Activated CD4-positive, alpha-beta T cell treated with anti-CD3 and anti-CD28 coated beads for 36 hours (primary cell): ENCODE data around the gene SLC46A1. TPM values are rescaled to one million over a fixed set of nuclear protein-coding genes. Genes with fewer than 3 reads are reported as not detected.

Source experiments
- ATAC-seq: fragments of 200-7000 bp; cut with Tn5 transposase; one replicate; pipeline ENCODE4 v1.10.0; 2021; ENCODE audit warnings: mild to moderate bottlenecking, moderate library complexity
- CTCF ChIA-PET: fragments of 350-600 bp; sonication (Branson Sonifier 250); formaldehyde crosslinking; loops from one replicate; lab custom pipeline; 2021; ENCODE audit warnings: antibody characterized with exemption; lab: Charles Lee
- POLR2A ChIA-PET: fragments of 350-600 bp; sonication (Branson Sonifier 250); formaldehyde crosslinking; loops from one replicate; lab custom pipeline; 2021; ENCODE audit warnings: antibody characterized with exemption, inconsistent platforms; lab: Charles Lee
- DNase-seq: peaks from one replicate; pipeline ENCODE4 v3.0.0-alpha.2; 2020
- H3K27ac Mint-ChIP-seq: one replicate; pipeline ENCODE4 v1.8.0; 2021; ENCODE audit warnings: mixed read lengths
- H3K27me3 Mint-ChIP-seq: one replicate; pipeline ENCODE4 v1.8.0; 2021; ENCODE audit warnings: mixed read lengths
- H3K36me3 Mint-ChIP-seq: one replicate; pipeline ENCODE4 v1.8.0; 2021; ENCODE audit warnings: low read depth, mixed read lengths
- H3K4me1 Mint-ChIP-seq: one replicate; pipeline ENCODE4 v1.8.0; 2021; ENCODE audit warnings: mixed read lengths
- H3K4me3 Mint-ChIP-seq: one replicate; pipeline ENCODE4 v1.8.0; 2021; ENCODE audit warnings: mild to moderate bottlenecking, moderate library complexity, mixed read lengths
- H3K9me3 Mint-ChIP-seq: one replicate; pipeline ENCODE4 v1.8.0; 2021; ENCODE audit warnings: low read depth, mixed read lengths
- intact Hi-C, 2 experiments: fragments of 100-400 bp; cut with DNase I in 1 of 2; cut with micrococcal nuclease in 1 of 2; formaldehyde crosslinking; loops; one replicate each; pipeline versions ENCODE4 v1.14.2 to v1.15.1; 2022 to 2024; cut with DNase I, micrococcal nuclease
- total RNA-seq, 2 experiments: library from RNA; stranded (reverse); gene quantifications; one replicate each; pipeline ENCODE4 v1.2.3, GENCODE V29; 2021

Gene SLC46A1
- total RNA-seq, 2 experiments from 2014 or later = 3.0 to 4.0 TPM

DNA sequence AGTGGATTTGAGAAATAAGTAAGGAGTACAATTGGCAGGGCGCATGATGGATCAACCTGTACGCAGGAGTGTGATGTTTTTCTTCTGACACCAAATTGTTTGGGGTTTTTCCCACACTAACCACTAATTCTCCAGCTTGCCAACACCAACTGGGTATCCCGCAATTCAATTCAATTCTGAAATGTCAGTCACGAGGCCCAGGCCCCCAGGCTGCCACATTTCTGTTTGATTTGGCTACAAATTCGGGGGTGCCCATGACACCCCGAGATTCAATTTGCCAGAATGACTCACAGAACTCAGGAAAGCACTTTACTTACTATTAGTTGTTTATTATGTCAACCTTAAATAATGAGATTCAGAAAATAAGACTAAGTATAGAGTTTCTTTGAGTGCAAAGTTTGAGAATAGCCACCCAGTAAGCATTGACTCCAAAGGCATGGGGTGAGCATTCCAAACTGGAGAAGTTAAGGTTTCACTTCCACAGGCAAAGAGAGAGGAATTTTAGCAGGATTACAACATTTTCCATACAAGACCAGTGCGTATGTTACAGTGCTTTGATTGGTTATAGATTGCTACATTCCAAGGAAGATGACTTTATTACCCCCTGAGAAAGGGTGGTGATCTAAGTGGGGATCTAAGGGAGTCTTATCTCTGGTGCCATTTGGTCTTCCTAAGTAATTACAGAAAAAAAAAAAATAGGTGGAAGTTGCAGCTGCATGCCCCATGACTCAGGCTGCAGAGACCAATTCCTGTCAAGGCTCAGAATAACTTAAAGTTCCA is 11.5 kb downstream of the SLC46A1 start:
- ATAC-seq (no peak), DNase-seq (no peak)
- H3K27me3 Mint-ChIP-seq = no peaks in the 10 kb centered on the region
- intact Hi-C loops = no loop called here
- no peak overlapping the region for H3K27ac Mint-ChIP-seq
- no peaks in the 10 kb centered on the region for H3K4me1 Mint-ChIP-seq
- no peaks in the 10 kb centered on the region for H3K9me3 Mint-ChIP-seq
- no peak overlapping the region for H3K4me3 Mint-ChIP-seq
- peaks cover 24% of the 10 kb centered on the region for H3K36me3 Mint-ChIP-seq
- ChIA-PET POLR2A (no interaction called here), CTCF (interaction anchor here (0.6 to 0.7 kb wide), 3 partner anchors 89 to 525 kb away, joined by 3 to 4 read pairs (median 3); no protein-coding TSS in a partner anchor)

DNA sequence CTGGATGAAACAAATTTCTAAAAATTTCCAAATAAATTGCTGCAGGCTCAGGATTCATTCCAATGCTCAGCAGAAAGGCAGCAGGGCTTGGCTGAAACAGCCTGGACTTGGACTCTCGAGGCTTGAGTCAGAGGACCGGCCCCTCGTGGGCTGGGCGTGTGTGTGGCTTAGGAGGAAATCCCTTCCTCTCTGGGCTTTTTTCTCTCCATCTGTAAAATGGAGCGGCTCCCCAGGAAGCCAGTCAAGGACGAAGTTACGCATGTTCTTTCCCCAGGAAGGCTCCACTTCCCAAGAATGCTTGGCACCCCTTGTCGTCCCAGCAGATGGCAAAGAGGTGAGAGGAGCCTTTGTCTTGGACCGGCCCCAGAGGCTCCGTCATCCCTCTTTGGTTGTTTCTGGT is 13.5 kb downstream of the SLC46A1 start:
- no peaks in the 10 kb centered on the region for H3K4me1 Mint-ChIP-seq
- no peak overlapping the region for H3K27ac Mint-ChIP-seq
- CTCF ChIA-PET = interaction anchor here (0.6 to 1.0 kb wide), 2 partner anchors 14 to 141 kb away, joined by 3 read pairs; partner anchors contain the start of gene SLC46A1
- ATAC-seq (no peak), DNase-seq (no peak)
- no peaks in the 10 kb centered on the region for H3K27me3 Mint-ChIP-seq
- intact Hi-C loops = no loop called here
- no peaks in the 10 kb centered on the region for H3K9me3 Mint-ChIP-seq
- no peak overlapping the region for H3K4me3 Mint-ChIP-seq
- H3K36me3 Mint-ChIP-seq = peaks cover 38% of the 10 kb centered on the region
- POLR2A ChIA-PET = no interaction called here

GRCh38 chr17:28391401-28391800 is 14.6 kb downstream of the SLC46A1 start:
- no peaks in the 10 kb centered on the region for H3K27me3 Mint-ChIP-seq
- H3K4me1 Mint-ChIP-seq = no peaks in the 10 kb centered on the region
- no peaks in the 10 kb centered on the region for H3K9me3 Mint-ChIP-seq
- H3K4me3 Mint-ChIP-seq = no peak overlapping the region
- no peak overlapping the region for H3K27ac Mint-ChIP-seq
- ATAC-seq (no peak), DNase-seq (no peak)
- ChIA-PET POLR2A (interaction anchor here (1.0 kb wide), 1 partner anchor 14 kb away, joined by 7 read pairs; no protein-coding TSS in a partner anchor), CTCF (interaction anchor here (0.6 to 1.1 kb wide), 6 partner anchors 15 to 999 kb away, joined by 3 to 8 read pairs (median 3); partner anchors contain the start of gene SLC46A1)
- peaks cover 38% of the 10 kb centered on the region for H3K36me3 Mint-ChIP-seq
- intact Hi-C loops = no loop called here

DNA sequence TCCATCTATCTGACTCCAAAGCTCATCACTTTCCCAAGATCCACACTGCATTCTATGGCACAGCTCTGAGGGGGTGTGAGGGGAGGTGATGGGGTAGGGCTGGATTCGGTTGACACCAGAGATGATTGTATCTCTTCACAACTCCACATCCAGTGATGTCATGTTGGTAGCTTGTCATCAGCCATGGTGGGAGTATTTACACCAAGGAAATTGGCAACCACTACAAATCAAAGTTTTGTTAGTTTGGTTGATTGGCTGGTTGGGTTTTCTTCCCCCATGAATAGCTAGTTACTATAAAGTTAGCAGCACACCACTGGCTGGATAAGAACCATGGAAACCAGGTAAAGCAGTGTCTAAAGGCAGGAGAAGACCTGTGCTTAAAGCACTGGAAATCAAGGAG is 15.0 kb downstream of the SLC46A1 start:
- POLR2A ChIA-PET = interaction anchor here (1.0 kb wide), 1 partner anchor 14 kb away, joined by 7 read pairs; no protein-coding TSS in a partner anchor
- DNase-seq (no peak), ATAC-seq (no peak)
- H3K27ac Mint-ChIP-seq = no peak overlapping the region
- no peaks in the 10 kb centered on the region for H3K27me3 Mint-ChIP-seq
- H3K9me3 Mint-ChIP-seq = no peaks in the 10 kb centered on the region
- CTCF ChIA-PET = interaction anchor here (0.6 to 1.1 kb wide), 4 partner anchors 44 to 998 kb away, joined by 3 to 8 read pairs (median 3); no protein-coding TSS in a partner anchor
- intact Hi-C loops = no loop called here
- no peaks in the 10 kb centered on the region for H3K4me1 Mint-ChIP-seq
- no peak overlapping the region for H3K4me3 Mint-ChIP-seq
- H3K36me3 Mint-ChIP-seq = peaks cover 38% of the 10 kb centered on the region

GRCh38 chr17:28390563-28390962 is 15.4 kb downstream of the SLC46A1 start:
- POLR2A ChIA-PET = interaction anchor here (1.0 kb wide), 1 partner anchor 15 kb away, joined by 7 read pairs; no protein-coding TSS in a partner anchor
- DNase-seq (no peak), ATAC-seq (no peak)
- peaks cover 38% of the 10 kb centered on the region for H3K36me3 Mint-ChIP-seq
- no peak overlapping the region for H3K4me3 Mint-ChIP-seq
- CTCF ChIA-PET = no interaction called here
- H3K27me3 Mint-ChIP-seq = no peaks in the 10 kb centered on the region
- intact Hi-C loops = no loop called here
- H3K9me3 Mint-ChIP-seq = no peaks in the 10 kb centered on the region
- no peak overlapping the region for H3K27ac Mint-ChIP-seq
- peaks cover under 1% of the 10 kb centered on the region for H3K4me1 Mint-ChIP-seq

- H3K9me3 Mint-ChIP-seq = no peaks in the 10 kb centered on the region
- no peak overlapping the region for H3K27ac Mint-ChIP-seq
- intact Hi-C loops = no loop called here
- ChIA-PET POLR2A (interaction anchor here (1.0 kb wide), 1 partner anchor 15 kb away, joined by 7 read pairs; no protein-coding TSS in a partner anchor), CTCF (no interaction called here)
- H3K36me3 Mint-ChIP-seq = peaks cover 42% of the 10 kb centered on the region
- peaks cover 4% of the 10 kb centered on the region for H3K4me1 Mint-ChIP-seq
- no peak overlapping the region for H3K4me3 Mint-ChIP-seq
- no peaks in the 10 kb centered on the region for H3K27me3 Mint-ChIP-seq
- ATAC-seq = no peak
- DNase-seq = no peak
These were observed 15.9 kb downstream of the SLC46A1 start for GRCh38 chr17:28390141-28390540.

GRCh38 chr17:28388106-28388505 is 17.9 kb downstream of the SLC46A1 start:
- peaks cover 36% of the 10 kb centered on the region for H3K36me3 Mint-ChIP-seq
- H3K27ac Mint-ChIP-seq = no peak overlapping the region
- CTCF ChIA-PET = no interaction called here
- intact Hi-C loops = loop anchor here in 1 of 2 experiments (5.0 kb wide), 1 partner anchor 51 kb away; the partner anchor contains the start of genes IFT20 and TNFAIP1
- DNase-seq (no peak), ATAC-seq (no peak)
- peaks cover 4% of the 10 kb centered on the region for H3K27me3 Mint-ChIP-seq
- no peaks in the 10 kb centered on the region for H3K9me3 Mint-ChIP-seq
- H3K4me1 Mint-ChIP-seq = peaks cover 13% of the 10 kb centered on the region
- no peak overlapping the region for H3K4me3 Mint-ChIP-seq
- POLR2A ChIA-PET = no interaction called here

DNA sequence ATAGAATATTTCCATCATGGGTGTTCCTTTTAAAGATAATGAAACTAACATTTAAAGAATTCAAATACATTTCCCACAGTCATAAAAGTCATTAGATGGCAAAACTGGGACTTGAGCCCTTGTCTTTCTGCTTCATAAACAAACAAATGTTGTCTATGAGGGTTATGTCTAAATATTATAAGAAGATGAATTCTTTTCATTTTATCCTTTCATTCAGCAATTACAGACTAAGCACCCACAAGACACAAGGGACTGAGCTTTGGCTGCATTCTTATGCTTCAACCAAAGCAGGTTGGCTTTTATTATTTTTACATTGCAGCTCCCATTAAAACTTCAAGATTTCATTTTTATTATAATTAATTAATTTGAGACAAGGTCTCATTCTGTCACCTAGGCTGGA is 19.6 kb downstream of the SLC46A1 start:
- Mint-ChIP-seq H3K4me3 (no peak overlapping the region), H3K27ac (no peak overlapping the region), H3K9me3 (no peaks in the 10 kb centered on the region), H3K27me3 (peaks cover 9% of the 10 kb centered on the region), H3K36me3 (peaks cover 37% of the 10 kb centered on the region), H3K4me1 (peaks cover 15% of the 10 kb centered on the region)
- POLR2A ChIA-PET = no interaction called here
- DNase-seq = no peak
- no peak for ATAC-seq
- intact Hi-C loops = loop anchor here in 1 of 2 experiments (5.0 kb wide), 1 partner anchor 49 kb away; the partner anchor contains the start of genes IFT20 and TNFAIP1
- CTCF ChIA-PET = interaction anchor here (1.0 kb wide), 1 partner anchor 15 kb away, joined by 3 read pairs; the partner anchor contains the start of gene SARM1

GRCh38 chr17:28385406-28385805 is 20.6 kb downstream of the SLC46A1 start:
- DNase-seq (peak; percentile 49), ATAC-seq (peak; percentile 23)
- H3K27me3 Mint-ChIP-seq = peaks cover 11% of the 10 kb centered on the region
- intact Hi-C loops = loop anchor here (2.0 to 5.0 kb wide), 2 partner anchors 31 to 48 kb away; partner anchors contain the start of genes IFT20 (in 1 of the 2) and TNFAIP1 (in 1 of the 2)
- H3K36me3 Mint-ChIP-seq = peaks cover 32% of the 10 kb centered on the region
- no peaks in the 10 kb centered on the region for H3K9me3 Mint-ChIP-seq
- ChIA-PET POLR2A (no interaction called here), CTCF (interaction anchor here (0.6 to 1.8 kb wide), 5 partner anchors 12 to 166 kb away, joined by 3 to 5 read pairs (median 4); partner anchors contain the start of gene POLDIP2)
- peaks cover 17% of the 10 kb centered on the region for H3K4me1 Mint-ChIP-seq
- peak overlapping the region; percentile 47 for H3K27ac Mint-ChIP-seq
- peak overlapping the region; percentile 86 for H3K4me3 Mint-ChIP-seq

DNA sequence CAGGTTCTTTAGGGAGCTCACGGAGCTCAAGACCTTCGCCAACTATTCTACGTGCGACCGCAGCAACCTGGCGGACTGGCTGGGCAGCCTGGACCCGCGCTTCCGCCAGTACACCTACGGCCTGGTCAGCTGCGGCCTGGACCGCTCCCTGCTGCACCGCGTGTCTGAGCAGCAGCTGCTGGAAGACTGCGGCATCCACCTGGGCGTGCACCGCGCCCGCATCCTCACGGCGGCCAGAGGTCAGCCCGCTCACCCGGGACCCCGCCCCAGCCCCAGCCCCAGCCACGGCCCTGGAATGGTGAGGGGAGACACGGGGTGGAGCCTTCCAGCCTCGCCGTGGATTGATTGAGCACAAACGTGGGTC is 21.0 kb downstream of the SLC46A1 start:
- POLR2A ChIA-PET = no interaction called here
- peaks cover 17% of the 10 kb centered on the region for H3K4me1 Mint-ChIP-seq
- ATAC-seq = peak; percentile 17

More for the DNA sequence above, 21.0 kb downstream of the SLC46A1 start:
- Mint-ChIP-seq H3K27ac (peak overlapping the region; percentile 73), H3K4me3 (peak overlapping the region; percentile 86), H3K27me3 (peaks cover 11% of the 10 kb centered on the region), H3K36me3 (peaks cover 31% of the 10 kb centered on the region), H3K9me3 (no peaks in the 10 kb centered on the region)
- CTCF ChIA-PET = interaction anchor here (1.2 to 1.8 kb wide), 4 partner anchors 12 to 166 kb away, joined by 3 to 5 read pairs (median 4); partner anchors contain the start of gene POLDIP2
- peak; percentile 26 for DNase-seq
- intact Hi-C loops = loop anchor here (2.0 to 5.0 kb wide), 2 partner anchors 32 to 48 kb away; partner anchors contain the start of genes IFT20 (in 1 of the 2) and TNFAIP1 (in 1 of the 2)
